Right atrium auricular region (tissue), 2 donors: ENCODE measurements around the gene PEPD. TPM values are rescaled to one million over a fixed set of nuclear protein-coding genes. Genes with fewer than 3 reads are reported as not detected.

Source experiments
- DNase-seq: peaks from one replicate; pipeline ENCODE4 v3.0.0-alpha.2; 2019; ENCODE audit warnings: low spot score
- H3K27ac ChIP-seq, 2 donors: fragments of 200-600 bp; sonication (generic); 1 replicate in 1 of 2; 2 replicates in 1 of 2; pipeline ENCODE4 v1.5.1; 2016 to 2019
- H3K27me3 ChIP-seq, 2 donors: fragments of 200-600 bp; sonication (generic); one replicate each; pipeline versions ENCODE4 v1.5.1 to v1.6.0; 2017 to 2019
- H3K36me3 ChIP-seq: fragments of 200-600 bp; sonication (generic); one replicate; pipeline ENCODE4 v1.5.1; 2016
- H3K4me1 ChIP-seq, 2 donors: fragments of 200-600 bp; sonication (generic); one replicate each; pipeline versions ENCODE4 v1.5.1 to v1.6.0; 2017 to 2019
- H3K4me3 ChIP-seq, 2 donors: fragments of 200-600 bp; sonication (generic); 1 replicate in 1 of 2; 2 replicates in 1 of 2; pipeline ENCODE4 v1.5.1; 2017 to 2019; ENCODE audit warnings: mild to moderate bottlenecking in 1 of 2, moderate library complexity in 1 of 2
- H3K9me3 ChIP-seq, 2 donors: fragments of 200-600 bp; sonication (generic); one replicate each; pipeline ENCODE4 v1.5.1; 2019
- CTCF ChIP-seq, 2 donors: fragments of 200-600 bp; sonication (generic); IDR thresholded peaks; one replicate each; pipeline ENCODE4 v1.5.1; 2019; ENCODE audit warnings: antibody characterized with exemption in 2 of 2
- total RNA-seq, 2 donors: library from RNA; depleted of rRNA; stranded (reverse); fragments of >200 nt; gene quantifications; one replicate each; pipeline ENCODE4 v1.1.0, GENCODE V29; 2016

PEPD gene
- total RNA-seq, 2 donors from 2014 or later, result 27.1 to 38.9 TPM

DNA sequence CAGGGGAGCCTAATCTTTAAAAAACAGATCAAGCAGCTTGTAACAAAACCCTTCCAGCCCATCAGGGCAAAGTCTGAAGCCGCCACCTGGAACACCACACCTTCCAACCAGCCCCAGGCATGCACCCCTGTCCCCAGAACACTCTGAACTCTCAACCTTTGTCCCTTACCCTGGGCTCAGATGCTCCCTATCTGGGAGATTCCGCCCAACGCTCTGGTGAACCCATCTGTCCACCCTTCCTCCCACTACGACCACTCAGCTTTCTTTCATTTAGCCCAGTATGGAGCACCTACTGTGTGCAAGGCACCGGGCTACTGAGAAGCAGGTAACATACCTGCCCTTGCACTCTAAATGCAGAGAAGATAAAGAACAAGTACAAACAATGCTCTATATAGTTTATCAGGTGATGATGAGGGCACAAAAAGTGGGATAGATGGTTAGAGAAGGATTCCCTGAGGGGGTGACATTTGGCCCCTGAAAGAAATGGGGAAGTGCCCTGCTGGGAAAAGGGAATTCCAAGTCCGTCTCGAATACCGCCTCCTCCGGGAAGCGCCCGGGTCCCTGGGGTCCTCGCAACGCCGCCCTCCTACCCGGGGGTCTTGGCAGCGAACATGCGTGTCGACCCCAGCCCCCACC lies 629 bp downstream of the PEPD start:
- Histone ChIP-seq H3K9me3 (no peaks in the 10 kb centered on the region), H3K27me3 (no peaks in the 10 kb centered on the region), H3K27ac (peak overlapping the region; percentile 33 to 49), H3K4me1 (peaks cover 0 to 21% of the 10 kb centered on the region in 2 donors), H3K36me3 (no peaks in the 10 kb centered on the region), H3K4me3 (peak overlapping the region; percentile 88 to 90)
- no peak for TF ChIP-seq CTCF (IDR thresholded peaks at IDR 0.05)
- DNase-seq, result no peak

GRCh38 chr19:33520048-33520643 lies 1.4 kb downstream of the PEPD start:
- Histone ChIP-seq H3K36me3 (no peaks in the 10 kb centered on the region), H3K4me1 (peaks cover 0 to 21% of the 10 kb centered on the region in 2 donors), H3K27ac (no peak overlapping the region), H3K4me3 (no peak overlapping the region), H3K27me3 (no peaks in the 10 kb centered on the region), H3K9me3 (no peaks in the 10 kb centered on the region)
- DNase-seq, result no peak
- no peak for TF ChIP-seq CTCF (IDR thresholded peaks at IDR 0.05)

GRCh38 chr19:33519416-33519815 lies 2.2 kb downstream of the PEPD start:
- H3K4me3 ChIP-seq, result no peak overlapping the region
- no peaks in the 10 kb centered on the region for H3K9me3 ChIP-seq
- H3K27me3 ChIP-seq, result no peaks in the 10 kb centered on the region
- no peak for DNase-seq
- TF ChIP-seq CTCF (IDR thresholded peaks at IDR 0.05), result no peak
- peaks cover 0 to 21% of the 10 kb centered on the region in 2 donors for H3K4me1 ChIP-seq
- no peak overlapping the region for H3K27ac ChIP-seq
- no peaks in the 10 kb centered on the region for H3K36me3 ChIP-seq

DNA sequence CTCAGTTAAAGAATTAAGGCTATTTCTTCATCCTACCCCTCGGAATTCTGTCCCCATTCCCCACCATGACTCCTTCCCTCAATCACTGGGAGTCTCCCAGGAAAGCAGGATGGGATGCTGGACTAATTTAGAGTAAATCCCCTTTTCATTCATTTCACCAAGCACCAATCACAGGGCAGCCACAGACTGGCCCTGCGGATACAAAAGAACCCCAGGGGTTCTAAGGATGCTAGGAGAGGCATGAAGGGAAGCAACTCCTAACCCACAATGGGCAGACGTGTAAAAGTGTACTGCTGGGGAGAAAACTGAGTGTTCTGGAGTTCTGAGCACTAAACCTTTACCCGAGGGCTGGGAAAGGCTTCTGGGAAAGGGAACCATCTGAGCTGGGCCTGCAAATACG lies 3.0 kb downstream of the PEPD start:
- H3K4me3 ChIP-seq, result no peak overlapping the region
- no peaks in the 10 kb centered on the region for H3K9me3 ChIP-seq
- no peak for TF ChIP-seq CTCF (IDR thresholded peaks at IDR 0.05)
- no peaks in the 10 kb centered on the region for H3K27me3 ChIP-seq
- H3K36me3 ChIP-seq, result no peaks in the 10 kb centered on the region
- DNase-seq, result no peak
- no peak overlapping the region for H3K27ac ChIP-seq
- H3K4me1 ChIP-seq, result peaks cover 0 to 21% of the 10 kb centered on the region in 2 donors

DNA sequence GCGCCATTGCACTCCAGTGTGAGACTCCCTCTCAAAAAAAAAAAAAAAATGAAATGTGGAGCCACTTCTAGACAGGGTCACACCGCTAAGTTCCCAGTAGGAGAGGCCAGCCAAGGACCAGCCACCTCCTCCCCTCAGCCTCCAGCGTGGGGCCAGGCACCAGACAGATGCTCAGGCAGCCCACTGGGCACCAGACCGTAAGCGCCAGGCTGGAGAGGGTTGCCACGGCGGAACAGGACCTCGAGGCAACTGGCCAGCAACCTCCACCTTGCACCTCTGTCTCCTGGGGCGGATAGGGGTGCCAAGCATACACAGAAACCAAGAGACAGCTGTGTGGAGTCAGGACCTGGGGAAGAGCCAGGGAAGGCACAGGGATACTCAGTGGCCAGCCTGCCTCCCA lies 3.7 kb downstream of the PEPD start:
- Histone ChIP-seq H3K9me3 (no peaks in the 10 kb centered on the region), H3K27me3 (no peaks in the 10 kb centered on the region), H3K4me3 (no peak overlapping the region), H3K4me1 (peaks cover 0 to 21% of the 10 kb centered on the region in 2 donors), H3K27ac (no peak overlapping the region), H3K36me3 (no peaks in the 10 kb centered on the region)
- no peak for DNase-seq
- TF ChIP-seq CTCF (IDR thresholded peaks at IDR 0.05), result no peak
